Measurements from ENCODE around the gene TSPAN11.

The TSPAN11 gene

GRCh38 chr12:30913323-30913722, 13.2 kb upstream of the TSPAN11 start:
- no peak for DNase-seq

- DNase-seq = no peak
Measured at GRCh38 chr12:30914986-30915591, 11.5 kb upstream of the TSPAN11 start.

- no peak for DNase-seq
Measured at GRCh38 chr12:30923057-30923456, 3.5 kb upstream of the TSPAN11 start.

- DNase-seq = no peak
Measured at GRCh38 chr12:30925607-30926242, 823 bp upstream of the TSPAN11 start.

GRCh38 chr12:30927222-30927611, 669 bp downstream of the TSPAN11 start:
- no peak for DNase-seq

- no peak for DNase-seq
Measured at GRCh38 chr12:30928356-30929244, 2.1 kb downstream of the TSPAN11 start.

GRCh38 chr12:30930238-30930637, 3.7 kb downstream of the TSPAN11 start:
- DNase-seq = no peak

- DNase-seq = no peak
Measured at GRCh38 chr12:30930641-30931040, 4.1 kb downstream of the TSPAN11 start.

GRCh38 chr12:30932881-30933280, 6.3 kb downstream of the TSPAN11 start:
- no peak for DNase-seq

GRCh38 chr12:30934811-30935210, 8.3 kb downstream of the TSPAN11 start:
- no peak for DNase-seq

GRCh38 chr12:30936036-30936435, 9.5 kb downstream of the TSPAN11 start:
- DNase-seq = no peak

- no peak for DNase-seq
Measured at GRCh38 chr12:30939234-30939633, 12.7 kb downstream of the TSPAN11 start.

- no peak for DNase-seq
Measured at GRCh38 chr12:30942486-30942885, 15.9 kb downstream of the TSPAN11 start.

GRCh38 chr12:30942936-30943335, 16.4 kb downstream of the TSPAN11 start:
- no peak for DNase-seq

GRCh38 chr12:30945443-30946164, 19.1 kb downstream of the TSPAN11 start:
- no peak for DNase-seq

- DNase-seq = no peak
Measured at GRCh38 chr12:30952015-30952414, 25.5 kb downstream of the TSPAN11 start.

- DNase-seq = no peak
Measured at GRCh38 chr12:30953257-30953656, 26.7 kb downstream of the TSPAN11 start.

GRCh38 chr12:30953951-30954751, 27.6 kb downstream of the TSPAN11 start:
- DNase-seq = no peak

- DNase-seq = no peak
Measured at GRCh38 chr12:30955214-30955613, 28.7 kb downstream of the TSPAN11 start.

GRCh38 chr12:30959110-30959710, 32.7 kb downstream of the TSPAN11 start:
- no peak for DNase-seq

- DNase-seq = no peak
Measured at GRCh38 chr12:30959778-30960177, 33.2 kb downstream of the TSPAN11 start.

- DNase-seq = no peak
Measured at GRCh38 chr12:30961030-30961429, 34.5 kb downstream of the TSPAN11 start.
